C4-2B (cell line): Measurements from ENCODE around the gene CPA1.

Experiments
- H3K27ac ChIP-seq: fragments of 450-650 bp; 2 replicates; pipeline ENCODE4 v1.5.1; 2017
- CTCF ChIP-seq: fragments of 450-650 bp; conservative IDR thresholded peaks from 2 replicates; pipeline ENCODE4 v1.5.1; 2017; ENCODE audit warnings: mild to moderate bottlenecking
- ZFX ChIP-seq: fragments of 450-650 bp; IDR thresholded peaks from 2 replicates; pipeline ENCODE4 v1.6.1; 2017

The CPA1 gene

DNA sequence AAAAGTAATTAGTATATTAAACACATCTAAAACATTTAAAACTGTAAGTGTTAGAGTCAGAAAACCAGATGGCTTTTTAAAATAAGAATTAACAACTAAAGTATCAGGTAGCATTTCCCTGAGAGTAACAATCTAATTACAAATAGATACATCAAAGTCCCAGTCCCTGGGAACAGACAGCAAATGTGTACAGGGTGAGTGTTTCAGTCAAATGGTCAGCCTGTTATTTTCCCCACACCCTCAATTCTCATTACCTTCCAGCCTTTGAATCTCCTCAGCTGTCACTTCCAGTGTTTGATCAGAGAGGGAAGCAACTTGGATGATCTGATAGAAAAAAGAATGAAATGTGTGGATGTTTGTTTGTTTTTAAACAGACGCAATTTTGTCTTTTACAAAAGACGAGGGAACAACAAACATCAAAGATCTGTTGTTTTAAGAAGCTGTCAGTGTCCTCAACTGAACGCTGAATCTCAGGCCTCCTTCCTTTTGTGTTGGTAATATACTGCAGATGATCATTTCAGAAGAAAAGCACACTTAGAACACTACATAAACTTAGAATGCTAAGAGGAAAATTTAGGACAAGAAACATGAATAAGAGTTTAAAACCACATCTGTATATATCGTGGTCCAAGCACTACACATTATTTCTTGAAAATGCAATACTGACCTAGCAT, 30.7 kb downstream of the CPA1 start:
- H3K27ac ChIP-seq = no peak overlapping the region
- TF ChIP-seq ZFX (no peak), CTCF (no peak)

DNA sequence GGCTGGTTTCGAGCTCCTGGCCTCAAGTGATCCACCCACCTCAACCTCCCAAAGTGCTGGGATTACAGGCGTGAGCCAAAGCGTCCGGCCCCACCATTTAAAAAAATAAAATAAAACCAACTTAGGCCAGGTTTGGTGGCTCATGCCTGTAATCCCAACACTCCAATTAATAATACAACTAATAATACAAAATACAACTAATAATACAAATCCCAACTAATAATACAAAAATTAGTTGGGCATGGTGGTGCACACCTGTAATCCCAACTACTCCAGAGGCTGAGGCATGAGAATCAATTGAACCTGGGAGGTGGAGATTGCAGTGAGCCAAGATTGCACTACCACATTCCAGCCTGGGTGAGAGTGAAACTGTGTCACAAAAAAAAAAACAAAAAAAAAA, 32.9 kb downstream of the CPA1 start:
- TF ChIP-seq CTCF = no peak
- no peak for TF ChIP-seq ZFX
- no peak overlapping the region for H3K27ac ChIP-seq

GRCh38 chr7:130415006-130415405, 34.7 kb downstream of the CPA1 start:
- H3K27ac ChIP-seq = no peak overlapping the region
- TF ChIP-seq CTCF (no peak), ZFX (no peak)

- no peak overlapping the region for H3K27ac ChIP-seq
- TF ChIP-seq ZFX (no peak), CTCF (no peak)
Observed at GRCh38 chr7:130417213-130417612, 36.9 kb downstream of the CPA1 start.

DNA sequence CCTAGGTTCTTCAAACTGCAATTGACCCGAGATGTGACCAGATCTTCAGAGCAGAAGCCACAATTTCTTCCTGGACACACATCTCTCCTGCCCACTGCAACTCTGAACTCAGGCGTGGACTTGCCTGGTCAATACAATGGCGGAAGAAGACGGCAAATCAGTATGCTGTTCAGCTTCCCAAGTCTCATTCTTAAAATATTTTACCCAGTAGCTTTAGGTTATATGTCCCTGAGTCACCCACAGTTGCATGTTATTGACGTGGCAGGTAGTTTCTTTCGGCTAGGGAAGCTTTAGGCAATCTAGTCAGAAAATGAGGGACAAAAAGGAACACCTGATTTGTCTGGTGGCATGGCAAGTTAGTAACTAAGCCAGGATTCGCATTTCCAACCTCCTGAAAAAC, 38.0 kb downstream of the CPA1 start:
- TF ChIP-seq ZFX (no peak), CTCF (no peak)
- H3K27ac ChIP-seq = no peak overlapping the region

DNA sequence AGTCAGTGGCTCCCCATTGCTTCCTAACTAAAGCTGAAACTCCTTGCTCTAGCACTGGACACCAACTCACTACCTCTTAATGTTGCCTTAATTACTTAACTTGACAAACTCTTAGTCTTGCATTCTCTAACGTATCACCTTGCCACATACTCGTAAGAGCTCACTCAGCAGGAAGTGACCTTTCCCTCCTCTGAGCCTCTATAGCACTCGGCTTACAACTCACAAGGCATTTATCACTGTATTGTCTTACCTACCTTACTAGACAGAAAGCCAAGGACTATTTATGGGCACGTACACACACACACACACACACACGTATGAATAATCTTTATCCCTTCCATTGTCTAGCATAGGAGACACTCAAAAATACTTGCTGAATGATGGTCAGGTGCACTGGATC, 39.4 kb downstream of the CPA1 start:
- no peak for TF ChIP-seq CTCF
- TF ChIP-seq ZFX = no peak
- no peak overlapping the region for H3K27ac ChIP-seq

- TF ChIP-seq CTCF = no peak
- no peak for TF ChIP-seq ZFX
- no peak overlapping the region for H3K27ac ChIP-seq
Observed at GRCh38 chr7:130420943-130421578, 40.8 kb downstream of the CPA1 start.
